ENCODE data around the gene IL2RA.

GRCh38 chr10:6030940-6031339, 31.2 kb downstream of the IL2RA start:
- TF ChIP-seq ARNTL (CRISPR knock-in tag; IDR thresholded peaks at IDR 0.05; ENCODE audit: borderline replicate concordance, low read depth): no peak
- TF ChIP-seq ZC3H10 (CRISPR knock-in tag; IDR thresholded peaks at IDR 0.05): no peak
- TF ChIP-seq ZFP30 (CRISPR knock-in tag; IDR thresholded peaks at IDR 0.05): no peak

All from SK-N-SH treated with all-trans-retinoic acid at 6 μM for 48 hours (cell line).